Stimulated activated CD4-positive, alpha-beta T cell treated with anti-CD3 and anti-CD28 coated beads, Interleukin-1b, Interleukin-23, amount 100 ng/mL, for 1 hour (primary cell): ENCODE results near the gene CHRDL1.
"Not testable (repeated sequence)": the region's sequence is repeated elsewhere in the genome, so short reads cannot be mapped to it uniquely, and the experiment has no call there.

Source experiments
- DNase-seq, 2 donors: peaks; one replicate each; pipeline ENCODE4 v3.0.0-alpha.2; 2020; ENCODE audit warnings: low read depth in 2 of 2

CHRDL1 gene

DNA sequence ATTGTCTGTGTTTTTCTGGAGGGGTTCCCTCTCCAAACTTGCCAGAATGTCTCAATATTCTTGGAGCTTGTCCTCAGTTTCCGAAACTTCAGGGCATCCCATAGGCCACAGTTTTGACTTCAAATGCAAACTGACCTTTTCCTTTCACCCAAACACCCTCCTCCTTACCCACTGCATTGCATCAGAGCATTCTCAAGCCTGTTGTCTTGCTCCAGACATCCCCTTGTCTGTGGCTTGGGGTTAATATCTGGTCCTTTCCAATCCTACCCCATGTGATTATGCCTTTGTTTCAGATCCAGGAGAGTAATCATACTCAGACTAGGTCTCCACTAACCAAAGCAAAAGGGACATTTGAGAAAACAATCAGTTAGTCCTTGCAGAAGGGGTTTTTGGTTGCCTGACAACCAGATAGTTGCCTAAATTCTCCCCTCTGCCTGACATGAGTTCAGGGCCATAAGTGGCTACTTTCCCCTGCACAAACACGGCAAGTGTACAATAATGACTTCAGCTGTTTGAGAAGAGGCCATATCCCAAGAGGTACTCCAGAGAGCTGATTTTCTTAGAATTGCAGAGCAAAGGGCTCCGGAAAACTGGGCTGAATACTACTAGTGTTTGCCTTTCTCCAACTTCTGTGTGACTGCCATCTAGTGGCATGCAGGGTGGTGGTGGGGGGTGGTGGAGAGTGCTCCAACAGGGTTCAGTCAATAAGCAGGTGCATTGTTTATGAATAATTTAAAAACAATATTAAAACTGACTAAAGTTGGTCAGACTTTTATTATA lies 130.2 kb downstream of the CHRDL1 start:
- no peak for DNase-seq

DNA sequence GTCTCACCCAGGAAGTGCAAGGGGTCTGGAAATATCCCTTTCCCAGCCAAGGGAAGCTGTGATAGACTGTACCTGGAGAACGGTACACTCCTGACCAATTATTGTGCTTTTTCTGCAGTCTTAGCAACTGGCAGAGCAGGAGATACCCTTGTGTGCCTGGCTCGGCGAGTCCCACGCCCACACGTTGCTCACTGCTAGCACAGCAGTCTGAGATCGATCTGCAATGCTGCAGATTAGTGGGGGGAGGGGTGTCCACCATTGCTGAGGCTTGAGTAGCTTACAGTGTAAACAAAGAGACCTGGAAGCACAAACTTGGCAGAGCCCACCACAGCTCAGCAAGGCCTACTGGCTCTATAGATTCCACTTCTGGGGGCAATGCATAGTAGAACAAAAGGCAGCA lies 138.5 kb downstream of the CHRDL1 start:
- no peak for DNase-seq

DNA sequence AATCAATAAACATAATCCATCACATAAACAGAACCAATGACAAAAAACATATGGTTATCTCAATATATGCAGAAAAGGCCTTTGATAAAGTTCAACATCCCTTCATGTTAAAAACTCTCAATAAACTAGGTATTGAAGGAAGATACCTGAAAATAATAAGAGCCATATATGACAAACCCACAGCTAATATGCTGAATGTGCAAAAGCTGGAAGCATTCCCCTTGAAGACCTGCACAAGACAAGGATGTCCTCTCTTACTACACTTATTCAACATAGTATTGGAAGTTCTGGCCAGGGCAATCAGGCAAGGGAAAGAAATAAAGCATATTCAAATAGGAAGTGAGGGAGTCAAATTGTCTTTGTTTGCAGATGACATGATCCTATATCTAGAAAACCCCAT lies 141.3 kb downstream of the CHRDL1 start:
- DNase-seq = not testable (repeated sequence)

DNA sequence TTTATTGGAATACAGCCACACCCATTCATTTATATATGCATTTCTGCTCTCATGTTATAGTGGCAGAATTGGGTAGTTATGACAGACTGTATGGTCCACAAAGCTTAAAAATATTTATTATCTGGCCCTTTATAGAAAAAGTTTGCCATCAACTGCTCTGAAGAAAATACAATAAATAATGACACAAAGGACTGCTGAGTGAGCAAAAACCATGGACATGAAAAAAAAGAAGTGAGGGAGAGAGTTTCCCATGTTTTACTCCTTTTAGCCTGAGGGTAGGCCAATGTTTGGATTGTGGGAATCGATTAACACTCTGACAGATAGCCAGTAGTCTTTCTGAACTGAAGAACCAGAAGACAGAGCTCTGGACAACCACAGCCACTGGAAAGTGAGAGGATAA lies 149.2 kb downstream of the CHRDL1 start:
- DNase-seq = no peak
